ENCODE results near the gene ADGRV1.

- TF ChIP-seq TAF1 (IDR thresholded peaks at IDR 0.05; ENCODE audit: borderline replicate concordance, low read depth, low read length) (no peak), POLR2A (IDR thresholded peaks at IDR 0.05; ENCODE audit: low read depth, low read length) (no peak)
These were observed 399.3 kb downstream of the ADGRV1 start for GRCh38 chr5:90957906-90958305.
